HepG2 (cell line): ENCODE data around the gene NGRN.

Experiments used
- GABPB1 ChIP-seq: IDR thresholded peaks from 2 replicates; pipeline ENCODE4 v1.6.1; 2016; ENCODE audit warnings: mild to moderate bottlenecking, missing genetic modification reagents, moderate library complexity, missing compliant biosample characterization
- SIN3A ChIP-seq: IDR thresholded peaks from 2 replicates; pipeline ENCODE4 v1.6.1; 2011; ENCODE audit warnings: low read depth, mild to moderate bottlenecking, control low read depth, low read length, borderline replicate concordance
- SMC3 ChIP-seq: IDR thresholded peaks from 2 replicates; pipeline ENCODE4 v1.6.1; 2011; ENCODE audit warnings: low read length, improper control_type of control experiment
- SMYD3 ChIP-seq: sonication (generic); formaldehyde crosslinking; IDR thresholded peaks from 2 replicates; pipeline ENCODE4 v1.8.1; 2023; ENCODE audit warnings: mild to moderate bottlenecking, missing genetic modification reagents
- THAP8 ChIP-seq: sonication (generic); formaldehyde crosslinking; IDR thresholded peaks from 2 replicates; pipeline ENCODE4 v1.5.1; 2020; ENCODE audit warnings: missing genetic modification reagents, mild to moderate bottlenecking, borderline replicate concordance
- ZNF224 ChIP-seq: sonication (generic); formaldehyde crosslinking; IDR thresholded peaks from 2 replicates; pipeline ENCODE4 v1.5.0; 2020; ENCODE audit warnings: mild to moderate bottlenecking, missing genetic modification reagents
- ZNF432 ChIP-seq: sonication (generic); formaldehyde crosslinking; IDR thresholded peaks from 2 replicates; pipeline ENCODE4 v1.5.0; 2020; ENCODE audit warnings: missing genetic modification reagents, mild to moderate bottlenecking, borderline replicate concordance
- ZNF501 ChIP-seq: sonication (generic); formaldehyde crosslinking; IDR thresholded peaks from 2 replicates; pipeline ENCODE4 v1.5.1; 2020; ENCODE audit warnings: mild to moderate bottlenecking, moderate library complexity, missing genetic modification reagents
- ZNF547 ChIP-seq: sonication (generic); formaldehyde crosslinking; IDR thresholded peaks from 2 replicates; pipeline ENCODE4 v1.5.1; 2020; ENCODE audit warnings: mild to moderate bottlenecking, missing genetic modification reagents
- ZNF780A ChIP-seq: sonication (generic); formaldehyde crosslinking; IDR thresholded peaks from 2 replicates; pipeline ENCODE4 v1.8.0; 2022; ENCODE audit warnings: mild to moderate bottlenecking, missing genetic modification reagents, moderate library complexity
- ZNF816 ChIP-seq: sonication (generic); formaldehyde crosslinking; IDR thresholded peaks from 2 replicates; pipeline ENCODE4 v1.8.0; 2022; ENCODE audit warnings: missing genetic modification reagents, mild to moderate bottlenecking, borderline replicate concordance

- TF ChIP-seq ZNF501 (CRISPR knock-in tag) = no peak
- TF ChIP-seq ZNF432 (CRISPR knock-in tag) = no peak
- TF ChIP-seq ZNF816 (CRISPR knock-in tag) = no peak
- no peak for TF ChIP-seq ZNF547 (CRISPR knock-in tag)
- TF ChIP-seq ZNF780A (CRISPR knock-in tag) = no peak
- no peak for TF ChIP-seq SIN3A
- no peak for TF ChIP-seq ZNF224 (CRISPR knock-in tag)
- TF ChIP-seq THAP8 (CRISPR knock-in tag) = no peak
- TF ChIP-seq SMC3 = no peak
- TF ChIP-seq SMYD3 (CRISPR knock-in tag) = no peak
- TF ChIP-seq GABPB1 (CRISPR knock-in tag) = no peak
These were observed 1.0 kb downstream of the NGRN start for GRCh38 chr15:90266485-90266884.
